Mammary epithelial cell (primary cell): ENCODE data around the gene HBG1.

Experiments
- EZH2 ChIP-seq: IDR thresholded peaks from 2 replicates; pipeline ENCODE4 v1.6.1; 2012; ENCODE audit warnings: low read length, inconsistent platforms, borderline replicate concordance
- TF ChIP-seq, protein P1 (sequence below), 2 donors: IDR thresholded peaks in 1 of 2; conservative IDR thresholded peaks in 1 of 2; 2 replicates each; pipeline ENCODE4 v1.5.1; 2011 to 2012; ENCODE audit warnings: inconsistent platforms in 2 of 2, low read length in 2 of 2, mild to moderate bottlenecking in 2 of 2, control low read depth in 1 of 2, low read depth in 1 of 2; ENCODE audit not compliant: insufficient read depth in 1 of 2; ENCODE audit errors: extremely low read depth in 1 of 2

DNA sequence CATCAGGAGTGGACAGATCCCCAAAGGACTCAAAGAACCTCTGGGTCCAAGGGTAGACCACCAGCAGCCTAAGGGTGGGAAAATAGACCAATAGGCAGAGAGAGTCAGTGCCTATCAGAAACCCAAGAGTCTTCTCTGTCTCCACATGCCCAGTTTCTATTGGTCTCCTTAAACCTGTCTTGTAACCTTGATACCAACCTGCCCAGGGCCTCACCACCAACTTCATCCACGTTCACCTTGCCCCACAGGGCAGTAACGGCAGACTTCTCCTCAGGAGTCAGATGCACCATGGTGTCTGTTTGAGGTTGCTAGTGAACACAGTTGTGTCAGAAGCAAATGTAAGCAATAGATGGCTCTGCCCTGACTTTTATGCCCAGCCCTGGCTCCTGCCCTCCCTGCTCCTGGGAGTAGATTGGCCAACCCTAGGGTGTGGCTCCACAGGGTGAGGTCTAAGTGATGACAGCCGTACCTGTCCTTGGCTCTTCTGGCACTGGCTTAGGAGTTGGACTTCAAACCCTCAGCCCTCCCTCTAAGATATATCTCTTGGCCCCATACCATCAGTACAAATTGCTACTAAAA, 22.8 kb downstream of the HBG1 start, which contains the start of gene HBB:
- TF ChIP-seq, protein P1, sequence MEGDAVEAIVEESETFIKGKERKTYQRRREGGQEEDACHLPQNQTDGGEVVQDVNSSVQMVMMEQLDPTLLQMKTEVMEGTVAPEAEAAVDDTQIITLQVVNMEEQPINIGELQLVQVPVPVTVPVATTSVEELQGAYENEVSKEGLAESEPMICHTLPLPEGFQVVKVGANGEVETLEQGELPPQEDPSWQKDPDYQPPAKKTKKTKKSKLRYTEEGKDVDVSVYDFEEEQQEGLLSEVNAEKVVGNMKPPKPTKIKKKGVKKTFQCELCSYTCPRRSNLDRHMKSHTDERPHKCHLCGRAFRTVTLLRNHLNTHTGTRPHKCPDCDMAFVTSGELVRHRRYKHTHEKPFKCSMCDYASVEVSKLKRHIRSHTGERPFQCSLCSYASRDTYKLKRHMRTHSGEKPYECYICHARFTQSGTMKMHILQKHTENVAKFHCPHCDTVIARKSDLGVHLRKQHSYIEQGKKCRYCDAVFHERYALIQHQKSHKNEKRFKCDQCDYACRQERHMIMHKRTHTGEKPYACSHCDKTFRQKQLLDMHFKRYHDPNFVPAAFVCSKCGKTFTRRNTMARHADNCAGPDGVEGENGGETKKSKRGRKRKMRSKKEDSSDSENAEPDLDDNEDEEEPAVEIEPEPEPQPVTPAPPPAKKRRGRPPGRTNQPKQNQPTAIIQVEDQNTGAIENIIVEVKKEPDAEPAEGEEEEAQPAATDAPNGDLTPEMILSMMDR (conservative IDR thresholded peaks at IDR 0.05 in 1 of 2, IDR thresholded peaks at IDR 0.05 in 1 of 2; ENCODE audit: extremely low read depth in 1 of 2, insufficient read depth in 1 of 2, low read depth in 1 of 2, low read length in 2 of 2), result no peak
- no peak for TF ChIP-seq EZH2
